GM19023 (cell line): ENCODE measurements around the gene CSMD2.

Experiments
- ATAC-seq: cut with Tn5 transposase; IDR thresholded peaks from one replicate; pipeline ENCODE4 v1.9.1; 2021; ENCODE audit warnings: mild to moderate bottlenecking, moderate library complexity; ENCODE audit not compliant: unreplicated experiment

Gene CSMD2

DNA sequence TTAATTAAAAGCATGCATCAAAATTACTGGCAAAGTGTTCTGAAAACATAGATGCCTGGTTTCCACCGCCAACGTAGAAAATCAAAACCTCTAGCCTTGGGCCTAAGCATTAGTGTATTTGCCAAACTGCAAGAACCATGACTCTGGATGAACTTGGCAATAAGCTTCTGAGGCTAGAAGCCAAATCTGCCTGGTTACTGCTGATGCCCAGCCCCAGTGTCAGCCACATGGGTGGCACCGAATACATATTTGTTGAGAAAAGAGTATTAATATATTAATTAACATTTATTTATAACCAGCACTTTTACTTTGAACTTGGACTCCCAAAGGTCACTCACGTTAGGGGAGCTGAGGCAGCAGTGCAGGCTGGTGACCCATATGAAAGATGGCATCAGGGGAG lies 441.8 kb downstream of the CSMD2 start:
- ATAC-seq: no peak

DNA sequence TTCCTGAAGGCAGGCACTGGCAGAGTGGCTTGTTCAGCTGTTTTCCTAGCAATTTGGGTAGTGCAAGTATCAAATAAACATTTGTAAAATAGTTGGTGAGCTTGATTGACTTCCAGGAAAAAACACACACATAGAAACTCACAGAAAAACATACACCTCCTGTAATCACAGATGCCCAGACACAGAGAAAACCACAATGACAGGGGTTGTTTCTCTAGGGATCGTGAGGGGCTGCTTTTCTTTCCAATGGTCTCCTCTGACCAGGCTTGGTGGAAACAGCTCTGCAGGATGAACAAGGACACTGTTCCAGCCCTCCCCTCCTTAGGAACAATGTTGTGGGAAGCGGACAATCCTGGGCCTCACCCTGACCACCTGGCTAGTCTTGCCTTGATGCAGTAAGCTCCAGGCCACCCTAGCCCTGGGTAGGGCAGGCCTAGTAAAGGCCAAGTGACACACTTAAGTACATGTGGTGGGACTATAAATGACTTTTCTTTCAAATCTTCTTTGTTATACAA lies 443.7 kb downstream of the CSMD2 start:
- no peak for ATAC-seq

DNA sequence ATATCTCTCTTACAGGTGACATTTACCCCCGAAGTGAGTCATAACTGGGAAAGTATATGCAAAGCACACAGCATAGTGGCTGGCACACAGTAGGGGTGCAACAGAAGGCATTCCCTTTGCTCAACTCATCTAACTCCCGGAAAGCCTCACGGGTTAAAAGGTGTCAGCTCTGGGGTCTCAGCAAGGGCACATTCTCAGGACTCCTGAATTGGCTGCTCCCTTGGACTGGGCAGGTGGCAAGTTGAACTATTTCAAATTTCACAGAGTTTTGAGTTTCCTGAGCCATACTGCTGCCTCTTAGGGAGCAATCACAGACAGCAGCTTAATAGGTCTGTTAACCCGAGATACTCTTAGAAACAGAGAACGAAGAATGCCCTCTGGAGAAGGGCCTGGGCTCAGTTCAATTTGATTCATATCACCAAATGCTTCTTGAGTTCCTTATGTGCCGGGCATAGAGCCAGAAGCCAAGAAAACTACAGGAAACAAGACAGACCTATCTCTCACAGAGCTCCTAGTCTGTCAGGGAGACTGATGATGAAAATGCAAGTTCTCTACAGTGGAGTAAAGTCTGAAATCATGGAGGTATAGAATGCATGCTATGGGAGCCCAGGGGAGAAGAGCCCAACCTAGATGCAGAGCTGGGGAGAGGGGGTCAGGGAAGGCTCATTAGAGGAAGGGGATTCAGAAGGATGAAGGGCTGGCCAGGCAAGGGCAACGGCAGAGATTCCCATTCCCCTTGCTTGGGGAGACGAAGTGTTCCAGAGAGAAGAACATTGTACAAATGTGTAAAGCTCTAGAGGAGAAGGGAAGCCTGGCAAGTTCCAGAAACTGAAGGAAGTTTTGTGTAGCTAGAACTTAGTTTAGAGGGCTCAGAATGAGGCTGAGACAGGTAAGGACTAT lies 445.0 kb downstream of the CSMD2 start:
- ATAC-seq: no peak

DNA sequence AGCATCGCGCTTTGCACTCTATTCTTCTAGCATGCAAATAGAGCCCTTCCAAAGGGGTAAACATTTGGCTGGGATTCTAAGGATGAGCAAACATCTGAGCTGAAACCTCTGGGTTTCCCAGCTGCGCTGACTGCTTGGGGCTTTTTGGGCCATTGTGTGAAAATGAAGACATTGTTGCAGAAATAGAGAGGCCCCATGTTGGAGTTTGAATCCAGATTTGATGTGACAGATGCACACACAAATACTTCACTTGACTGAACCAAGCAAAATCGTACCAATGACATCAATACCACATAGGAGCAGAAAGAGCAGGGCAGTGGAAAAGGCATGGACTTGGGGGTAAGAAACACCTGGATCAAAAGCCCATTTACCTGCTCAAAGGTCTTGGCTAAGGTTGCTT lies 445.7 kb downstream of the CSMD2 start:
- ATAC-seq: no peak

DNA sequence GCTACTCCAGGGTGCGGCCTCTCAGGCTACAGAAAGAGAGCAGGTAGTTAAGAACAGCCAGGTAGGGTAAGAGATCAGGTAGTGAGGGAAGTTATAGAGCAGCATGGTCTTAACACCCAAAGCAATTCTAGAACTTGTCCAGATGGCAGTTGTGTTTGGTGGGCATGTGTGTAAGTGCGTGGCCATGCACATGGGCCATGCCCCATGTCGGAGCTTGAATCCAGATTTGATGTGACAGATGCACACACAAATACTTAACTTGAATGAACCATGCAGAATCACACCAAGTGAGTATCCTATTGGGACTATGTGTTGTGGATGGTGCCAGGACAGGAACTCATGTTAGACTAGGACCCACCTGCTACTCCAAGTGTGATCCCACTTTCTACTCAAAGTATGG lies 446.8 kb downstream of the CSMD2 start:
- ATAC-seq: no peak

DNA sequence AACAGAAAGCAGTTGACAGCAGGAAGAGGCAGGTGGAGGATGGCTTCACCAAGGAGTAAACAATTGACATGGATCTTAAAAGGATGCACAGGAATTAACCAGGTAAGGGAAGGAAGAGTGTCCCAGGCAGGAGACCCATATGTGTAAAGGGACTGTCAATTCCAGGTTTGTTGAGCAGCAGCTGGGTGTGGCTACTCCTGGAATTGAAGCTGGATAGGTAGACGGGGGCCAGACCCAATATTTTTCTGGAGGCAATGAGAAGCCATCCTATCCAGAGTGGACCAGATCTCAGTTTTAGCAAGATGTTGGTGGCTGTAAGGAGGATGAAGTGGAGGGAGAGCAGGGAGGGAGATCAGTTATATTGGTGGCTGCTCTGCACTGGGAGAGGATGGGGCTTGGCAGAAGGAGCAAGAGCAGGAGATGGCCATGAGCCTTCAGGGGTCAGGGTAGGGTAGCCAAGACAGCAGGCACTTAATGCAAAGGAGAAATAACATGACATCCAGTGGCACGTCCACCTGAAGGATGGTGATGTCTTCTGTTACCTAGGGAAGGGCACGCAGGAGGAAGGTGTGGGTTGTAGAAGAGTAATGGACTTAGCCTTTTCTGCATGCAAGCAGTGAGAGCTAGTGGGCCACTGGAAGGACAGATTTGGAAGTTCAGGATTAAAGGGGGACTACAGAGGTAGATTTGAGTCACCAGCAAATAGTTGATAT lies 447.9 kb downstream of the CSMD2 start:
- ATAC-seq: no peak

DNA sequence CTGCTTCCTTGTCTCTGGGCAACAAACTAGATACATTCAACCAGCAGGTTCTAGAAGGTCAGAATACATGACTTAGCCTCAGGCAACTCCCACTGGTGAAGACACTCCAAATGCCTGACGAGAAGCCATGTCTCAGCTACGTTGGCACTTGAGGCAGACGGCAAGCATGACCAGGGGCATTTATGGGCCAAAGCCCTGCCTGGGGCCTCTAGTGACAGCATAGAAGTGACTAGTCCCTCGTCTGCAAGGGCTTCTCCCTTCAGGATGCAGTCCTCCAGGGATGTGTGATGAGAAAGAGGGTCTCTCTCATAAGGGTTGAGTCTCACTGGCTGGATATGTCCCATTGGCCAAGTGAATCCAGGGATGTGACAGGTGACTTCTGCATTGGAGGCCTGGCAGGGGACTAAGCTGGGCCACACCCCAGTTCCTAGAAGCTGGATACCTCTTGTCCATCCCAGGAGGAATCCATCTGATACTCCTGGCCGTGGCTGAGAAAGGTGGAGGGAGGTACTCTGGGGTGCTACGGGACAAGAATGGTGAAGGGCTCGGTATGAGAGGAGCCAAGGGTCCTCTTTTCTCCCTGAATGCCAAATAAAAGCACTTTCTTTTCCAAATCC lies 449.7 kb downstream of the CSMD2 start:
- ATAC-seq: no peak

DNA sequence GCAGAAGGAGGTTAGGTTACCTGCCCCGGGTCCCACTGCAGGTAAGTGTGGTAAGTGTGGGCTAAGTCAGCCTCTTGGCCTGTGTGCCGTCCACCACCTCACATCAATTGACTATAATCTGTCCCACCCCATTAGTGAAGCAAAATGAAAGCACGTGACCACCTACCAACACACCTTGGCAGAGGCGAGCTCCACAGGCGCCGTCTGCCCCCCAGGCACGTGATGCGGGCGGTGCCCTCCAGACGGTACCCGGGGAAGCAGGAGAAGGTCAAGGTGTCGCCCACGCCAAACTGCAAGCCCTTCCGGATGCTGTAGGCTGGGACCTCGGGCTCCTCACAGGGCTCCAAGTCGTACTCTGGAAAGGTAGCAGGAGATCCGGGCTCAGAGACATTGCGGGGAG lies 450.6 kb downstream of the CSMD2 start:
- no peak for ATAC-seq

DNA sequence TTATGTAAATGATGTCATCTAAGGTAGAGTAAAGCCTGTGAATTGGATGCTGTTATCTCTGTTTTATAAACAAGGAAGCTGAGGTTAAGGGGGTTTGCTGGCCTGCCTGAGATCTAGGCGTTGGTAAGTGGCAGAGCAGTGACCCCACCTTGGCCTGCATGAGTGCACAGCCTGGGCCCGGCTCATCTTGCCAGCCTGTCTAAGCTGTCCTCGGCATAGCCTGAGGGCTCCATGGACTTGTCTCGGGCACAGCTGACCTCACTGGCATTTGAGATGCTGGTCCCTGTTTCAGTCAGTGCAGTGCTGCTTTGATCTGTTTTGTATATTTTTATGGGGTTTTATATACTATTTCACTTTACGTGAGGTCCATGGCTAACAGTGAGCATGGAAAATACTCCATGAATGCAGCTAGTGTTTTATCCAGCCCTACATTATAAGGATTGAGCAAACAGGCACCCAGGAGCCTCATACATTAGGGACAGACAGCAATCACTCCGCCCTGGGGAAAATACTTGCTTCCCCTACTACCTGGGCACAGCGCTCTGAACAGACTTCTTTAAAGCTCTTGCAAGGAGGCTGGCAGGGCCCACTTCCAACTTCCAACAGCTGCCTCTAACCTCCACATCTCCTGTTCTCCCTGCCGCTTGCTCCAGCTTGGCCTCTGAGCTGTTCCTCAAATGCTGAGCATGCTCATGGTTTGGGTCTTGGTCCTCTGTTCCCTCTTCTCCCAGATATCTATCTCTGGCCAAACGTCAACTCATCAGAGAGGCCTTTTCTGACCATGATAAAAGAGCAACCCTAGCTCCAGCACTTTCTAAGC lies 451.8 kb downstream of the CSMD2 start:
- ATAC-seq: no peak

DNA sequence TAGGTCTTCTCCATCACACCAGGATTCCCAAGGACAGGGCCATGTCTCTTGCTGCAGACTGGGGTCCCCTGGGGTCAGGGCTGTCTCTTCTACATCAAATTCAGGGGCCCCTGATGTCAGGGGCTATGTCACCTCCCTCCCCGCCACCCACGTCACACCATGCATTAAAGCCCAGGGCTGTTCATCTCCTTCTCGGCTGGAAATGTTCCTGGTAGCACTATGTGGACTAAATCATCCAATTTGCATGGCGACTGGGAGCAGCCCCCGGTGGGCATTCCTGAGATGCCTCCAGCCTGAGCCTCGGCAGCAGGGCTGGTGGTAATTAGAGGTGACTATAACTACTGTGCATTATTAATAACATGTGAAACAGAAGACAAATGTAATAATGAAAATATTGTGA lies 452.8 kb downstream of the CSMD2 start:
- ATAC-seq: no peak

DNA sequence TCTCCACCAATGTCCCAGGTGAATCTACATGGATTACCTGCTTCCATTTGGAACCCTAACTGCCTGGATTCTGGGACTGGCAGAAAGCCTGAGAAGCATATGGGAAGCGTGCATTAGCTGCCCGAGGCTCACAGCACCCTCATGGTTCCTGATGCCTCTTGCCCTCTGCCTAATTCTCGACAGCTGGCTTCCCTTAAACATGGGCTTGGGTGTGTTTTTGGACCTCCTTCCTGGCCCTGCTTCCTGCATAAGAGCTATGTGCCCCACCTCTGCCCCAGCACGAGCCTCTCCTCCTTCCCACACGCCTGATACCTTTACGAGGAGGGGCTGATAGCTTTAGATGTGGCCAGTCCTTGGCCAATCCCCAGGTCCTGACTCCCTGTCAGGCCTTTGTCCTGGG lies 453.5 kb downstream of the CSMD2 start:
- no peak for ATAC-seq

DNA sequence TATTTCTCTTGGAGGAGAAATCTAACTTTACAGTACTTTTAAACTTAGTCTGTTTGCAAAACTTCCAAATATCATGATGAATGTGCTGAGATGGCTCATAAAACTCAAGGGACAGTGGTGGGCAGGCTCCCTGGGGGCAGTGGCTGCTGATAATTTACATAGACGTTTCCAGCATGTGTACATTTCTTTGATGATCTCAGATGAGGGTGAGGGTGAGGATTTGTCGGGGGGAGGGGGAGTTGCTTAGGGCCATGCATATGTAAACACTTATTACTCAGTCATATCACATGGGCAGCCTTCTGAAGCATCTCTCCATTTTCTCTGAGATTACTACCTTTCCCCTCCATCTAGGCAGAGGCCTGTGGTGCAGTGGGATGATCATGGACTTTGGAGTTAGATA lies 454.1 kb downstream of the CSMD2 start:
- no peak for ATAC-seq

DNA sequence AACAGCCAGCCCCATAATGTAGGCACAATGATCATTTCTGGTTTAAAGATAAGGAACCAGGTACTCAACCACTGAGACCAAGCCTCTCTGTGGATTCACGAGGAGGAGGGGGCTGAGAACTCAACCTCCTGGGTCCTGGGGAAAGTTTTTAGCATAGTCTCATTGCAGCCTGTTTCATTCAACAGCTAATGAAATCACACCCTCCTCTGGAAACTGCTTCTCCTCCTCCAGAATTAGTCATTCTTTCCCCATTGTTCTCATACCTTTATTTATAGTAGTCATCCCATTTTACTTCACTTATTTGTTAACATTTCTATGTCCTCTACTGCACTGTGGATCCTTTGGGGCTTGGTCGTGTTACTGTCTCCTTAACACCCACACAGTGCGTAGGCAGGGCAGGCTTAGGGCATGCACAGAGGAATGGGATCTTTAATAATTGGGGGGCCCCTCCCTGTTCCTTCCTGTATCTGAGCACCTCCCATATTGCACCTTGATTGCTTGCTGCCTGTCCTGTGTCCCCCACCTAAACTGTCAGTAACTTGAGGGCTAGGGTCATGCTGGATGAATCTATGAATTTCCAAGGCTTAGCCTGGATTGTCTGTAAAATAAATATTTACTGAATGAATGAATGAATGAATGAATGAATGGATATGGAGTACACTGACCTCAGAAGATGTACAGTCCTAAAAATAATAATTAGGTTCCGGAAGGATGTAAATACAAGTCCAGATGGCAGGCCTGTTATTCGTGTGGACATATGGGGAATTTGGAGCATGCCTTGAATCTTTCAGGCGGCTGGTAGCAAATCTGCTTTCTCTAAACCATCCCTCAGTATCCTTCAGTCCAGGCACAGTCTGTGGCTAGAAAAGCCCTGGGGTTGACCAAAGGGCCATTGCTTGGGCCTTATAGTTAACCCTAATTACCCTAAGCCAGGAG lies 455.0 kb downstream of the CSMD2 start:
- no peak for ATAC-seq

DNA sequence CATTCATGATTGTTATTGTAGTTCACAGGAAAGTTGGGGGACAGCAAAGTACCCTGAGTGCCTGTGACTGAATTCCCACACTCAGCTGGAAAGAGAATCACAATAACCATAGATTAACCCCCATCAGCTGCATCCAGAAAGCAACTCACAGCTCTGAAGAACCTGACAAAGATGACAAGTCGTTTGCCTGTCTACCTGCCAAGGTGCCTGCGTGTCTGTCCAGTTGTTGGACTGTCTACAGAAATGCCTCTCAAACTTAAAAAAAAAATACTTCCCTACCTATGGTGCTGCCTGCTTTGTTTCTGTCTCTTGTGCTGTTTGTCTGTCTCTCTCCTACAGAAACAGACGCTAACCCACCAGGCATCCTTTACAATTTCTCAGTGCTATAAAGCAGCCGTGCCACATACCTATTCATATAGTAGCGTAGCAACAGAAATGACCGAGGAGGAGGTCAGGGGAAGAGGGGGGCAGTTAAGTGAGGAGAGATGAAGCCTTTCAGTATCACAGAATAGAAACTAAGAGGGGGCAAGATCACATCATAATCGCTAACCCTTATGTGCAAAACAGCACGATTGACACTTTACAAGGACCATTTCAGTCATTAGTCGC lies 455.8 kb downstream of the CSMD2 start:
- ATAC-seq: no peak

DNA sequence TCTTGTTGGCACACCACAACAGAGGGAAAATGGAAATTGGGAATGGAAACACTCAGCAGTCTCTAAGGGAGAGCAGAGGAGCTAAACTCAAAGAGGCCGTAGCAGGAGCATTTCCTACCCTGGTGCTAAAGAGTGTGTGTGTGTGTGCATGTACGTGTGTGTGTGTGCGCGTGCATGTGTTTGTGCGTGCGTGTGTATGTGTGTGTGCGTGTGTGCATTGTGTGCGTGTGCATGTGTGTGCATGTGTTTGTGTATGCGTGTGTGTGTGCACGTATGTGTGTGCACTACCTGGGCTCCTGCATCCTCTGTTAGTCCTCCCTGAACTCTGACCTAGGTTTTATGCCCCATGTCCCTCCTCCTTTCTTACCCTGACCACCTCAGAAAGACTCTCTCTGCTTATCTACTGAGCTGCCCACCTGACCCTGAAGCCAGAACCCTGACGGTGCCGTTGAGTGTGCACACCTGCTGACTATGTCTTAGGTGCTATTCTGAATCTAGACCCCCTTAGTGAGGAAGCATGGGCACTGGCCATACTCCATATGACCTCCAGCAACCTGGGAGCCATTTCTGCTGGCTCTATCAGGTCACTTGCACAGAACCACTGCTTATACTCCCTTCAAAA lies 458.3 kb downstream of the CSMD2 start:
- ATAC-seq: no peak

DNA sequence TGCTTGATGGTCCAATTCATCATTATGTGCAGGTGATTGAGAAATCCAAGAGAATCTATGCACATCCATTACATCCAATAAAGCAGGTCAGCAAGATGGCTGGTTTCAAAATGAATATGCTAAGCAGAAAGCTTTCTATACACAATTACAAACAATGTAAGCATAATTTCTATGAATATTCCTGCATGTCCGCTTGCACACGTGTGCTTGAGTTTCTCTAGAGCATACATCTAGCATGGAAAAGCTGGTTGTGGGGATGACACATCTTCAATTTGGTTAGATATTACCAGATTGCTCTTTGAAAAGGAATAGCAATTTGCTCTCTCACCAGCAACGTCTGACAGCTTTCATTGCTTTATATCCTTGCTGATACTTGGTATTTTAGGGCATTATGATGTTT lies 461.6 kb downstream of the CSMD2 start:
- no peak for ATAC-seq

DNA sequence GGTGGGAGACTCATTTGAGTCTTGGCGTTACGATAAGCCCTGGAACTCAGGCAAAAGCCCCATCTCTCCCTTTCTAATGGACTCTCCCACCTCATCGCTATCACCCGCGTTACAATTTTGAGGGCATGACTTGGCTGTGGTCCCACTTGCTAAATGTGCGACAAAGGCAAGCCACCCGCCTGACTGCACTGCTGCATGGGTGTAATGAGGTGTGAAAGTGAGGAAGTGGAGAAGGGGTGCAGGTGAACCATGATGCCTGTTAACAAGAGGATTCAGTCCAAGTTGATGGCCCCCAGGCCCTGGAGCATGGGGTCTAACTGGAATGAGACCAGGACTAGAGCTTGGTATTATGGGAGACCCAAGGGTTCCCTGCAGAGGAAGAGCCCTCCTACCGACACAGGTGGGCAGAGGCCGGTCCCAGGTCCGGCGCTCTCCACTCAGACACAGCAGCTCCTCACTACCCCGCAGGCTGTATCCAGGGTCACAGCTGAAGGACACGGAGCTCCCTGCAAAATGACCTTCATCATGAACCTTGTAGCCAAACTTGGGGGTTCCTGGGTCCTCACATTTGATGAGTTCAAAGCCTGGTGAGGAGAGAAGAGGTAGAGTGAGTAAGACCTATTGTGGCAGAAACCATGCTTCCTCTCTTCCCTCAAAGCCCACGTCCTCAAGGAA lies 466.5 kb downstream of the CSMD2 start:
- ATAC-seq: no peak

DNA sequence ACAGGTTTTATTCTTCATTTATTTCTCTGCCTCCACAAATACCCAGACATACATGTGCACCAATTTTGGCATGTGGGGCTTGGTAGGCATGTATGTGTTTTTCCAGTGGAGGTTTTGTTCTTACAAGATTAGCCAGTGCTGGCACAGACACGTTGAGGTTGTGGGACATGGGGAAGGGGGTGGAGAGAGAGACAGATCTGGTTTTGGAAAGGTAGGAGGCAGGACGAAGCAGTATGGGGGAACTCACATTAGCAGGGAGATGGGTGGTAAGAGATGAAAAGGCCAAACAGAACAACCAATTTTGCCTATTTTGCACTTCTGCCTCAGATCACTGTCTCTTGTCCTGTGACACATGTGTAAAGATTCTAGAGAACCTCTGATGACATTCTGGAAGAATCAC lies 467.2 kb downstream of the CSMD2 start:
- ATAC-seq: no peak
